HG02840 (cell line): ENCODE measurements around the gene BCAS1.

Source experiments
- ATAC-seq: cut with Tn5 transposase; IDR thresholded peaks from one replicate; pipeline ENCODE4 v1.9.1; 2021; ENCODE audit warnings: mild to moderate bottlenecking, moderate library complexity, moderate number of reproducible peaks; ENCODE audit not compliant: unreplicated experiment, low FRiP score

BCAS1 gene

DNA sequence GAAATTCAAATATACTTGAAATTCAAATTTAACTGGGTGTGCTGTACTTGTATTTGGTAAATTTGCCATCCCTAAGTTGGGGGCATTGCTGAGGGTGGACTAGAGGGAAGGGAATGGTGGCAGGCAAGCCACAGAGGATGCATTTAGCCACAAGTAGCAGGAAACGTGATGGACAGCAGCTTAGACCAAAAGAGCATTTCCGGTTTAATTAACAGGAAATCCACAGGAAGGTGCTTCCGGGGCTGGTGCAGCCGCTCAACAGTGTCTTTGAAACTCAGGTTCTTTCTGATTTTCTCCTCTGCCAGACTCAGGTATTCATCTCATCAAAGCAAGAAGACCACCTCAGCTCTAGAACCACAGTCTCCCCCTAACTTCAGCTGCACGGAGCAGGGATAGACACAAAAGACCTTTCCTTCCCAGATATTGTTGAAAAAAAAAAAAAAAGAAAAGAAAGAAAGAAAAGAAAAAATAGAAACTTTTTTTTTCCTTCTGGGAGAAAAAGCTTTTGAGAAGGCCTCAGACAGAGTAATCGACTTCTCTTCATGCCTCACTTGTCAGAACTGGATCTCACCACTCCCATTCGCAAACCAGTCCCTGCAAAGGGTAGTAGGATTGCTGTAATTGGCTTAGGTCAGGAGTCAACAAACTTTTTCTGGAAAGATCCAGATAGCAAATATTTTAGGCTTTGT, 8.0 kb upstream of the BCAS1 start:
- no peak for ATAC-seq

DNA sequence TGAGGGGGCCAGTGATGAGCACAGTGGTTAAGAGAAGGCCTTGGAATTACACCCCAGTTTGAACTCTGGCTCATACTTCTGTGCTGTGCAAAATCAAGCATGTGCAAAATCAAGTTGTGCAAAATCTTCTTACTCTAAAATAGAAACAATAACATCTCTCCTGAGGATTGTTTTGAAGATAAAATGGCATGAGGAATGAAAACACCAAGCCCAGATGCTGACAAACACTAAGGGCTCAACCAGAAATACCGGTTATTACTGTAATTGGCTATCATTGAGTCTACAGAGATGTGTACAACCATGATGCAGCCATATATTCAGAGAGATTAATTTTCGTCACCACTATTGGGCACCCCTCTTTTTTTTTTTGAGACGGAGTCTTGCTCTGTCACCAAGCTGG, 5.9 kb upstream of the BCAS1 start:
- no peak for ATAC-seq

DNA sequence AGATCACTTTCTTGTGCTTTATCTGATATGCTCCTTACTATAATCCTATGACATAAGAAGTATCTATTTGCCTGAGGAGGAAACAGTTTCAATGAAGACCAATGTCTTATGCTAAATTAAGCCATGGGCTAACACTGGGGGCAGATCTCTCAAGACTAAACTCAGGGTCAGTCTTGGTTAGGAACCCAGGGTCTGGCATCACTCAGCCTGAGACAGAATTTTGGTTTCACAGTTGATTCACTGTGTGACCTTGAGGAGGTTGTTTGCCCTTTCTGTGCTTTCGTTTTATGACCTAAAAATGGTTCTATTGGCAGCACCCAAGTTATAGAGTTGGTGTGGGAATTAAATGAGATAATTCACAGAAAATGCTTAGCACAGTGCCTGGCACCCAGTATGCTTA, 4.9 kb upstream of the BCAS1 start:
- no peak for ATAC-seq

DNA sequence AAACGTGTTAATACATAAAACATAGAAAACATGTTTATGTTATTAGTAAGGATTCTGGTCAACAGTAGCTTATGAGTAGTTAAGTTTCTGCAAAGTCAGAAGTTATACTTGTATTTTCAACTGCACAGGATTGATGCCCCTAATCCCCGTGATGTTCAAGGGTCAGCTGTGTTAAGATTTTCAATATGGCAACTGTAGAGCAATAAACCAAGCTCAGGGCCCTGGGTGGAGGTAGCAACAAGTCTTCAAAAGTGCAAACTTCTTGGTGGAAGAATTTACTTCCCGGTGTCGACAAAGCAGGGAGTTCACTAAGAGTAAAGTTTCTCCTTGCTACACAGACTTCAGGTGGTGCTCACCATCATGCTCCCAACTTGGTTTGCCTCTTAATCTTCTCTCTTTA, 4.1 kb upstream of the BCAS1 start:
- ATAC-seq, result no peak

DNA sequence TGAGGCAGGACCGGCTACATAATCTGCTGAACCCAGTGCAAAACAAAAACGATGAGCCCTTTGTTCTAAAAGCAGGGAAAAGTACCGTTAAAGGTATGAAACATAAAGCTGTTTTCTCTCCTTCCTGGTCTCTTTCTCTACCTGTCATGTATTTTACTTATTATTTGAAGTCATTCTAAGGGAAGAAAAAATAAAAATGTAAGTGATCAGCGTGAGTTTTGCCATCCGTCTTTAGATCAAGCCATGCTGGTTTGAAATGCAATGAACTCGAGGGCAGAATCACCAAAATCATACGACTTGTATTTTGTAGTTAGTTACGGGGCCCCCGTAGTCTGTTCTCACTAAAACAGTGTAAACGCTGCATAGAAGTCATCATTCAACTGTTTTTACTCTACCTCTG, 2.9 kb upstream of the BCAS1 start:
- no peak for ATAC-seq

DNA sequence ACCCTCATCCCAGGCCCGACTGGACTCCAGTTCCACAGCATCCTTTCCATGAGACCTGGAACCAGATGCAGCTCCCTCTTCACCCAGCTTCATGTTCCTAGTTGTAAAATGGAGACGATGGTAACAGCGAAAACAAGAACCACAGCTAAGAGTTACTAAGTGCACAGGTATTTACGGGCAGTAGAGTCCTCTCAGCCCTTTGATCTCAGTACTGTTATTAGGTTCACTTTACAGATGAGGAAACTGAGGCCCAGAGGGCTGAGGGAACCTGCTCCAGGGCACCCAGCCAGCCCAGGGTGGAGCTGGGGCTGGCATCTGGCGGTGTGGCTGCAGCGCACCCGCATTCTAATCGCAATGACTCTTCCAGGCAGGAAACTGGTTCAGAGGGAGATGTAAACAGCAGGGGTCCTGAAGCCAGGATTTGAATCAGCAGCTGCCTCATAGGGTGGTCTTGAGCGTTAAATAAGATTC, 858 bp downstream of the BCAS1 start:
- ATAC-seq, result no peak

DNA sequence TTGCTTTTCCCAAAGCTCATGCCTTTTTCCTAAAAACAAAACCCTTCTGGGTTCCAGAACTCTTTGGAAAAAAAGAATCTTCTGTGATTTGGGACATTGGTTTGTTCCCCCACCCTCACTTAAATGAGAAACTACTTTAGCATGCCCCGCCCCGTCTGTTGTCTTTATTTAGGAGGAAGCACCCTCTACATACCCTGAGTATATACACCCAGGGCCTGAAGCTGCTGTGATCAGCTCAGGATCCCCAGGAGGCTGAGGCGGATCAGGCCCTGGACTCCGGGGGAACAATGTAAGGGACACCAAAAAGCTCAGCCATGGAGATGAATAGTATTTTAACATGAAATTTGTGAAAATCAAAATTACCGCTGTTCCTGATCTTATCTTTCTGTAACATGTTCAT, 1.4 kb downstream of the BCAS1 start:
- ATAC-seq, result no peak

DNA sequence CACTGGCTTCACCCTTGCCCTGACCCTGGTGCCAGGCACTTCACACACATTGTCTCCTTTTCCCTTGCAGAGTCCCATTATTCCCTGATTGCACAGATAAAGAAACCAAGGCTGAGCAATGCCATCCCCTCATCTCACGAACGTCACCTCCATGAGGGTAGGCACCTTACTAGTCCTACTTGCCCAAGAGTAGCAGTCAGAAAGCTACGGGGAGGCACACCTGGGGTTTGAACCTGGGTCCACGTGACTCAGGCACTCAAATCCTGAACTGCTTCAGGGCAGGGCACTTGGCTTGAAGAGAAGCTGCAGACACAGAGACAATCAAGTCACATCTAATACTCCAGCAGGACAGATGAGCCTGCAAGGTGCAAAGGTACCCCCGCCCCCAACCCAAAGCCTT, 1.9 kb downstream of the BCAS1 start:
- ATAC-seq, result no peak

DNA sequence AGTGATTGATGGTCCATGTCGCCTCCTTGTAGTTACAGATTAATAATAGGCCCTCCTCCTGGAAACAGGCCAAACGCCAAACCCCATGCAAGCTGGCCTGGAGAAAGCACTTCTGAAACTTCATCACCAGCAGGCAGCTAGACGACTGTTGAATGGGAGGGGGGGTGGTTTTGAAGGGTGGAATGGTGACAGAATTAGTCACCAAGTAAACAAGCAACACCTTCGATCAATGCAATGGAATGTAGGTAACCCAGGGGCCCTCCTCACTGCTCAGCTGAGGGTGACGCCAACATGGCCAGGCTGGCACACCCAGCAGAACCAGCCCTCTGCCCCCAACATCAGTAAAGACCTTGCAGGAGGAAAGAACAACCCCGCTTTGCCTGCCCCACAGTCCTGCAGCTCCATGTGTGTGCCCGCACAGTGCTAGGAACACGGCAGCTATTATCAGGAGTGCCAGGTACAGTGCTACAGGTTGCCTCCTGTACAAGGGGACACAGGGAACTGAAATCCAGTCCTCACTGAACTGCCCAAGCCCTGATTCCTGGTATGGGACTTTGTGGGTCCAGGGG, 2.7 kb downstream of the BCAS1 start:
- no peak for ATAC-seq

DNA sequence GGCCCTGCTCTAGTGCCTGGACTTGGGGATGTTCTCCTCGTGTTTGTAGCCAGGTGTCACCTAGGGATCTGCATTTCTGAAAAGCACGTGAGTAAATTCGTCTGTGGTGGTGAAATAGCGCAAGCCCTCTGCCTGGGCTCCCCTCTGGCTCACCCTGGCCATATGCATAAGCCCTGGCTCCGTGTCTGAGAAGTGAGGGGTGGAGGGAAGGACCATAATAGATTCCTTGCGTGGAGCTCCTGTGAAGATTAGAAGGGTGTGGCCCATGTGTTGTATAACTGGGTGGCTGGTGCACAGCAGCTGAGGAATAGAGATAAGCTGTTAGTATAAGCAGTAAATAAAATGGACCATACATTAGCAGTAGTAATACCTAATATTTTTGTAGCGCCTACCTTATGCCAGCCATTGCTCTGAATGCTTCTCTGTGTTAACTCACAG, 4.8 kb downstream of the BCAS1 start:
- ATAC-seq, result no peak

DNA sequence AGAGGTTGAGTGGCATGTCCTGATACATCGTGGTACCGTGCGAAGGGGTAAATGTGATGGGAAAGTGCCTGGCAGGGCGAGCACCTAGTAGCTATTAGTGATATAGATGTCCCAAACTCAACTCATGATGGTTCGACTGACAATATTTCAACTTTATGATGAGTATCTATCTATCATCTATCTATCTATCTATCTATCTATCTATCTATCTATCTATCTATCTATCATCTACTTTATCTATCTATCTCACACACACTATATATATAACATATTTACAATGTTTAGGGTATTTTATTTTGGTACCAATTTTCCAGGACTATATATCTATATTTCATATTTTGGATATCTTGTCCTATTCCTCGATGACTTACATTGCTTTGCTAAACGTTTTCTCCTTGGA, 5.5 kb downstream of the BCAS1 start:
- no peak for ATAC-seq

DNA sequence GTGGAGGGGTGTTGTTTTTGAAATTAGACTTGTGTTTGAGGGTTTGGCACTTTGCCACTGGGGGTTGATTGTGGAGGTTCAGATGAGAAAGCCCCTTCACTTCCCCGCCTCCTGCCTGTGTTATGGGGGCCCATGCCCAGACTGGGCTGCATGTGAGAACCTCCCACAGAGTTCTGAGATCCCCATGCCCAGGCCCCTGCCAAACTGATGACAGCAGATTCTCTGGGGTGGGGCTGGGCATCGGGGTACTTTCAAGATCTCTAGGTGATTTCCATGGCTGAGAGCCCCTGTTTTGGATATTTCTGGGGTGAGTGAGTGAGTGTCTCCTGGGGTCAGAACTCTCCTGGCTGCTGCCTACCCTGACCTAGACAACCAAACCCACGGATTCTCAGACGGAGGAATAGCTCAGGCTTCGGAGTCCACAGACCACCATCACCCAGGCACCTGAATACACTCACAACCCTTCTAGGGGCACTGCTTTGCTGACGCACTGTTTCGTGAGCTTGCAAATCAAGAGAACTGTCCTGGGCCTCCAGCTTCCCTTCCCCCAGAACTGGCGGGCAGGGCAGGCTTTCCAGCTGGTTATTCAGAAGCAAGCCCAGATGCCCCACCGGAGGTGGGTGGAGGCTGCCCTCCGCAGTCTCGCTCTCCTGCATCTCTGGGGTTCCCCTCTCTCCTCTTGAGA, 6.3 kb downstream of the BCAS1 start:
- no peak for ATAC-seq

DNA sequence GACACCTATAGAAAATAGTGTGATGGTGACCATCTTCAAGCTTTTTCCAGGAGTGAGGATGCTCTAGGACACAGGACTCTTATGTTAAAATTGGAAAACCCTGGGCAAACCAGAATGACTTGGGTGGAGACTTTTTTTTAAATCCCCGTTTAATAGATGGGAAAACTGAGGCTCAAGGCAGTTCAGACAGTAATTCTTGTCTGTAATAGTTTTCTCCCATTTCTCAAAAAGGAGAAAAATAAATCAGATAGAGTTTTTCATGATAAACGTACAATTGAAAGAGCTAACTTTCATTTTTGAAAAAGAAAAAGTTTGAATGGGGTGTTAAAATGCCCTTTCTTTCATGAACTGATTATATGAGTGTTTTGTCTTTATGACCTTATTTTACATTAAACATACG, 6.8 kb downstream of the BCAS1 start:
- ATAC-seq, result no peak

DNA sequence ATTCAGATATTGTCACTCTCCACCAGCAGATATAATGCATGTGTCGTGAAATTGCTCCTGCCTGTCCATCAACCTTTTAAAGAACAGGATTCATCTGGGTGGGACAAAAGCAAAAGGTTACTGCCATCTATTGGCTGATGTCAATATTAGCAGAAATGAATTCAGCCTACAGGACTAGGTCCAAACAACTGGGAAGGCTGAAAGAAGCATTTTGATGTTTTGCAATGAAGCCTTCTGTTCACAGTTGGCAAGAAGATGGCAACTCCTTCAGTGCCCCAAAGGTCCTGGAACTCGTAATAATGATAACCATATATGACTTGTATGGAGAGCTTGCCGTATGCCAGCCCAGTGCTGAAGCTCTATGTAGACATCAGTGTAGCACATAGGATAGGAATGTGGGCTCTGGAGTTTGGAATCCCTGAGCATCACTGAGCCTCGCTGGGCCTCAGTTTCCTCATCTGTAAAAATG, 7.5 kb downstream of the BCAS1 start:
- ATAC-seq, result no peak

DNA sequence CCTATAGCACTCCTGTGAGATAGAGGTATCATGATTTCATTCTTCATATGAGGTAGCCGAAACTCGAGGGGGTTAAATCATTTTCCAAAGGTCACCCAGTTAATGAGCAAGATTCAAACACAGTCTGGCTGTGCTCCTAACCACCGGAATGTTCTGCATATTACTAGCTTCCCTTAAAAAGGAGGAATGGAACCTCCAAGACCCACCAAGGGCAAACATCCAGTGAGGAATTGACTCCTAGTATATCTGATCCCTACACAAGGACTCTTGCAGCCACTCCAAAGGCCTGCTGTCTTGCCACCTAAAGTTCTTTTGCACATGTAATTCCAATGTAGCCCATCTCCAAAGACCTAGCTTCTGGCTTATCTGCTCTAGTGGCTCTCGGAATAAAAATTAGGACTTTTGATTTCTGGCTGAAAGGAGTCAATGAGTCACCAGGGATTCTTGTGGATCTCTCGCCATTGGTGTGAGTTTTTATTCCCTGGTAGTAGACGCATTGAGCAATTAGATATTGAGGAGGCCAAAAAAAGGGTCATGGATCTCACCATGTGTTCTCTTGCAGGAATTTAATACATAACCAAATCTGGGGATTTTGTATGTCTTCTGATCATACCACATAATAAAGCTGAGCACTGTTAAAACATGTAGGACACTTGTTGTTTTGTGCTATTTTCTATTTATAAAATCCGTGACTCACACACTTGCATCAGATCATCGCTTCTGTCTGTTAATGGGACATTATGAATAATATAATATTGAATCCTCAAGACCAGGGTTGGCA, 9.1 kb downstream of the BCAS1 start:
- no peak for ATAC-seq

DNA sequence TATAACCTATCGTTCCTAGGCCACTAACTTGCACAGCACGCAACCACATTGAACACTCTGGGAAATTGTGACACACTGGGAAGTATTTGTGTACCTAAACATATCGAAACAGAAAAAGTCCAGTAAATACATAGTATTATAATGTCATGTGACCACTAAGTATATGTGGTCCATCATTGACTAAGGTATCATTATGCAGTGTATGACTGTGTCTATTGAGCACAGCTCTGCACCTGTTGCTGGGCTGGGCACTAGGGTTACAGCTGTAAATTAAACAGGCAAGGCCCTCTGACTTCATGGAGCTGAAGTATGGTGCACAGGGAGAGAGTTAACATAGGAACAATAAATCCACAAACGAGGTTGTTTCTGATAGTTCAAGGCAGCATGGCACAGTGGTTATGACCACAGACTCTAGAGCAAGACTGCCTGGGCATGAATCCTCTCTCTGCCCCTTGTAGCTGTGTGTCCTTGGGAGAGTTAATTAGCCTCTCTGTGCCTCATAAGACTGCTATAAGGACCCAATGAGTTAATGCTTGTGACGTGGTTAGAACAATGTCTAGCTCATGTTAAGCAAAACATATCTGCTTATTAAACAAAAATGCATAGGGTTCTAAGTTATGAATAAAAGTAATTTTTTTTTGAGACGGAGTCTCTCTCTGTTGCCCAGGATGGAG, 10.6 kb downstream of the BCAS1 start:
- no peak for ATAC-seq

DNA sequence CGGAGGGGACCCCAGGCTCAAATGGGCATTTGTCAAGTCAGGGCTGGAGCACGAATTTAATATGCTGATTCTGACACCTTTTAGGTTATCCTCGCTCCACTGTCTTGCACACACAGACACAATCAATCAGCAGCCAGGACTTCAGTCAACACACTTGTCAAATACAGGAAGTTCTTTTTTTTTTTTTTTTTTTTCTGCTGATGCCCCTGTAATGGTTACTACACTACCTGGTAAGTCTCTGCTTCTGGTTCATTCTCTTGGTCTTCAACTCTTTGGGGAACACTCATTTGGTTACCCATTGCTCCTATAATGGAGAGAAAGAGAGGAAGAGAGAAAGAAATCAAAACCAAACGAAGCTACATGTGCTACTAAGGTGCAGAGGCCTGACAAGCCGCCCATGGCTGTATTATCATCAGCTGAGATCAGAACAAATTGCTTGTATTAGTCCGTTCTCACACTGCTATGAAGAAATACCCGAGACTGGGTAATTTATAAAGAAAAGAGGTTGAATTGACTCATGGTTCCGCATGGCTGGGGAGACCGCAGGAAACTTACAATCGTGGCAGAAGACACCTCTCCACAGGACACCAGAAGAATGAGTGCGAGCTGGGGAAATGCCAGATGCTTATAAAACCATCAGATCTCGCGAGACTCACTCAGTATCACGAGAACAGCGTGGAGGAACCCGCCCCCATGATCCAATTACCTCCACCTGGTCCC, 11.8 kb downstream of the BCAS1 start:
- ATAC-seq, result no peak

DNA sequence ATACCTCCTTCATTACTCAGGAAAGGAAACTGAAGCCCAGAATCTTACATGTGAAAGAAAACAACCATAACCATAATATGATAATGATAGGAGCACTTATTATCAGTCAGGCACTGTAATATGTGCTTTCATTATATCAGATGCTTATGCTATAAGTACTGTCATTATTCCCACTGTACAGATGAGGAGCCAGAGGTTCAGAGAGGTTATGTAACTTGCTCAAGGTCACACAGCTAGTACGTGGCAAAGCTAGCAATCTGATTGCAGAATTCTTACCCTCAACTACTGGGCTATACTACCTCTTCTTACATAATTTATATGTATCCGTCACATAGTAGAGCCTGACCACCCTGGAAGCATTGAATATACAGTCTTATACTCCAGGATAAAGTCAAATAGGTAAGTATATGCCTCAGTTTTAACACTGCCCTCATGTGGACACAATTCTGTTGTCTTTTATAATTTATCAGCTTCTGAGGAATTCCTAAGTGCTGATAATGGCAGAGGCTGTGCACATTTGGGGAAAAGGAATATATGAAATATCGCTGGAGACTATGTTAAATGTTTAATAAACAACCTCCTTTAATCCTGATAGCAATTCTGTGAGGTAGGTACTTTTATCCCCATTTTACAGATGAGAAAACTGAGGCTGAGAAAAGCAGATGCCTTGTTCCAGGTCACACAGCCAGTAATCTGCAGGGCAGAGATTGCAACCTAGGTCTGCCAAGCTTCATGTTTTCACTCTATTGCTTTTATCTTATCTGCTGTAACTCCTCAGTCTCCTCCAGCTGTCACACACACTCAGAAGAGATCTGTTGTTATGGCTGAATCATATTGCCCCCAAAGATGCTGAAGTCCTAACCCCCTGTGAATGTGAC, 13.4 kb downstream of the BCAS1 start:
- ATAC-seq, result no peak

DNA sequence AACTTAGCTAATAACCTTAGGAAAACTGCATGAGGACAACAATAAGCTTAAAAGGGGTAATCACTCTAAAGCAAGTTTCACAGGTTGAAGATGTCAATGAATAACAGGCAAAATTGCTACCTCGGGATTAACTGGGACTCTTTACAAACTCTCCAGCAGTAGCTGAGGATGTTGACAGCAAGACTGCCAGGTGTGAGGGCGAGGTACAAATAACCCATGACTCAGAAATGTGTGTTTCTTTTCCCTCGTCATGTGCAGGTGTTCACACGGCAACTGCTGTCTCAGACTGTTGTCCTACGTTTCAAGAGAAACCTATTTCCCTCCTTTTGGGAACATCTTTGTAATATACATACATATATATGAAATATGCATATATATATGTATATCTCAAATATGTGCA, 15.9 kb downstream of the BCAS1 start:
- no peak for ATAC-seq
